GM21529 (cell line): ENCODE measurements around the gene KRTAP10-7.
"Not testable (repeated sequence)": the region's sequence is repeated elsewhere in the genome, so short reads cannot be mapped to it uniquely, and the experiment has no call there.

Source experiments
- ATAC-seq: cut with Tn5 transposase; IDR thresholded peaks from one replicate; pipeline ENCODE4 v1.9.1; 2021; ENCODE audit not compliant: unreplicated experiment

The KRTAP10-7 gene

DNA sequence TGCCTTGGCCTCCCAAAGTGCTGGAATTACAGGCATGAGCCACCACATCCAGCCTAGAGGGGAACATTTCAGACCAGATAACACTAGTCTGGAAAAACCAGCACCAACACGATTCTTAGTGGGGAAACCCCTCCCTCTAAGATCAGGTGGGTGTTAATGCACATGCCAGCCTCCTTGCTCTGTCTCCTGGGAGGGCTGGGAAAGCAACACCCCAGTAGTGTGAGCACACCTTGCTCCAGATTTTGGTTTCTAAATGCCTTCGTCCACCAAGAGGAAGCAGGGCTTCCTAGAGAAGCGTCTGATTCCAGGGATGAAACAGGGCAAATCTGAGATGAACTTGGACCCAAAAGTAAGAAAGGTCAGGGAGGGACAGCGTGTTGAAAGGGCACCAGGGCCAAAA, 29.1 kb upstream of the KRTAP10-7 start:
- no peak for ATAC-seq

- no peak for ATAC-seq
Measured at GRCh38 chr21:44571844-44572782, 28.3 kb upstream of the KRTAP10-7 start.

DNA sequence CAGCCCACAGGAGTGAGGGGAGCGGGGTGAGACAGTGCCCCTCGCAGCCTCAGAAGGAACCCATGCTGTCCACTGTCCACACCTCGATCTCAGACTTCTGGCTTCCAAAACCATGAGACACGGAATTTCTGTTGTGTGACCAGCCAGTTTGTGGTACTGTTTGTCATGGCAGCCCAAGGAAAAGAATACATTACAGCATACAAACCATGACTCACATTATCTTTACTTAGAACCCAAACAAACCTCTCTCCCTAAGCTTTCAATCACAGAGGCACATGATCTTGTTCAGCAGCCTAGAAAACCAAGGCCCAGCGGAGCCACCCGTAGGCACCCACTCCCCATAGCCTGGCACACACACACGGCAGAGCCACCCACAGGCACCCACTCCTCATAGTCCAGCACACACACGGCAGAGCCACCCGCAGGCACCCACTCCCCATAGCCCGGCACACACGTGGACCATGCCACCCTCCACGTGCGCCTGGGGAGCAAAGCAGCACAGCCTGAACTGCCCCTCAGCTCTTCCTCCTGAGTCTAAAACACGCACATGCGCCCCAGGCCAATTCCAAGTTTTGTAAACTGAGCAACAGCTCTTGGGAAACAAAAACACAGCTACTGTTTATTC, 27.3 kb upstream of the KRTAP10-7 start:
- ATAC-seq, result no peak

DNA sequence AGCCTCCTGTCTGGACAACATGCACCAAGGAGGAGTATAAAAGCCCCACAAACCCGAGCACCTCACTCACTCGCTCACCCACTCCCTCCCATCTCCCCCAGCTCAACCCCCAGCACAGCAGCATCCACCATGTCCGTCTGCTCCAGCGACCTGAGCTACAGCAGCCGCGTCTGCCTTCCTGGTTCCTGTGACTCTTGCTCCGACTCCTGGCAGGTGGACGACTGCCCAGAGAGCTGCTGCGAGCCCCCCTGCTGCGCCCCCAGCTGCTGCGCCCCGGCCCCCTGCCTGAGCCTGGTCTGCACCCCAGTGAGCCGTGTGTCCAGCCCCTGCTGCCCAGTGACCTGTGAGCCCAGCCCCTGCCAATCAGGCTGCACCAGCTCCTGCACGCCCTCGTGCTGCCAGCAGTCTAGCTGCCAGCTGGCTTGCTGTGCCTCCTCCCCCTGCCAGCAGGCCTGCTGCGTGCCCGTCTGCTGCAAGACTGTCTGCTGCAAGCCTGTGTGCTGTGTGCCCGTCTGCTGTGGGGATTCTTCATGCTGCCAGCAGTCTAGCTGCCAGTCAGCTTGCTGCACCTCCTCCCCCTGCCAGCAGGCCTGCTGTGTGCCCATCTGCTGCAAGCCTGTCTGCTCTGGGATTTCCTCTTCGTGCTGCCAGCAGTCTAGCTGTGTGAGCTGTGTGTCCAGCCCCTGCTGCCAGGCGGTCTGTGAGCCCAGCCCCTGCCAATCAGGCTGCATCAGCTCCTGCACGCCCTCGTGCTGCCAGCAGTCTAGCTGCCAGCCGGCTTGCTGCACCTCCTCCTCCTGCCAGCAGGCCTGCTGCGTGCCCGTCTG, 26.6 kb upstream of the KRTAP10-7 start, which contains the start of gene KRTAP10-4:
KRTAP10-4 (plus strand) TSS at position 100 of the 827 bp plus-strand sequence; CDS start at position 130, 30 bp downstream.
- not testable (repeated sequence) for ATAC-seq

- no peak for ATAC-seq
Measured at GRCh38 chr21:44574457-44575306, 25.7 kb upstream of the KRTAP10-7 start.

DNA sequence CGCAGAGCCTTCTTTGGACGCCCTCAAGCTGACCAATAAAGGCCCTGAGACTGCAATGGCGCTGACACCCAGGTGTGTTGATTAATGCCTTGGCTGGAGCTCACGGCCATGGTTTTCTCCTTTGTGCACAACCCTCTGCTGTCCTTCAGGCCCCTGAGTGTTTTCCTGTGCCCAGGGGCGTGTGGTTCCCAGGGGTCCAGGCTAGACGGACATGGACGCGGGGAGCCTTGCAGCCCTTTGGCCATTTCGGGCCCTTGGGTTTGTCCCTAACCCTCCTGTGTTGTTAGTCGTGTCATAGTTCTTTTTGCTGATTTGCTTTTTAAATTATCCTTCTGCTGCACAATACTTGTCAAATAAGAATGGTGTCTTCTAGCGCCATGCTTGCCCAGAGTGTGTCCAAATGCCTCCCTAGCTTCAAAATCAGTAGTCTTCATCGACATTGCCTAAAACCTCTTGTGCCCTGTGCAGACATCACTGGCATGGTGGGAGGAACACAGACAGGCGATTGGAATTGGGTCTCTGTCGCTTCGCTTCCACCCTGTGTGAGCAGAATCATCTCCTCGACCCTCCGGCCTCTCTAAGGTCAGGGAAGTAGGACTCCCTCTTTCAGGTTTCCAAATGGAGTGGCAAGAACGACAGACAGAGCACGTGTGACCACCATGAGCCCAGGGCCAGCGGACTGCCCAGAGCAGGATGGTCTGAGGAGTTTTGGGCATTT, 24.9 kb upstream of the KRTAP10-7 start:
- no peak for ATAC-seq

DNA sequence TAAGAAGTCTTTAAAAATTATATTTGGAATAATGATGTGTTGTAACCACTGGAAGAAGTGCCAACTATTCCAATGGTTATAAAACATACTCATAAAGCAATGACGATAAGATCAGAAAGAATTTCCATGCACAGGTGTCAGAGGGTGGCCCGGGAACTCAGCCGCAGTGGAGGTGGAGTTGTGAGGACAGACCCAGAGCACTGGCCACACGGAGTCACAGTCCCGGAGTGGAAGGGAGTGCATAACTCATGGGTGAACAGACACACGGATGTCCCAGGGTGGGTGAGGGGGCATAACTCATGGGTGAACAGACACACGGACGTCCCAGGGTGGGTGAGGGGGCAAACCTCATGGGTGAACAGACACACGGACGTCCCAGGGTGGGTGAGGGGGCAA, 24.4 kb upstream of the KRTAP10-7 start:
- ATAC-seq, result no peak

GRCh38 chr21:44578371-44579055, 21.9 kb upstream of the KRTAP10-7 start:
- no peak for ATAC-seq

DNA sequence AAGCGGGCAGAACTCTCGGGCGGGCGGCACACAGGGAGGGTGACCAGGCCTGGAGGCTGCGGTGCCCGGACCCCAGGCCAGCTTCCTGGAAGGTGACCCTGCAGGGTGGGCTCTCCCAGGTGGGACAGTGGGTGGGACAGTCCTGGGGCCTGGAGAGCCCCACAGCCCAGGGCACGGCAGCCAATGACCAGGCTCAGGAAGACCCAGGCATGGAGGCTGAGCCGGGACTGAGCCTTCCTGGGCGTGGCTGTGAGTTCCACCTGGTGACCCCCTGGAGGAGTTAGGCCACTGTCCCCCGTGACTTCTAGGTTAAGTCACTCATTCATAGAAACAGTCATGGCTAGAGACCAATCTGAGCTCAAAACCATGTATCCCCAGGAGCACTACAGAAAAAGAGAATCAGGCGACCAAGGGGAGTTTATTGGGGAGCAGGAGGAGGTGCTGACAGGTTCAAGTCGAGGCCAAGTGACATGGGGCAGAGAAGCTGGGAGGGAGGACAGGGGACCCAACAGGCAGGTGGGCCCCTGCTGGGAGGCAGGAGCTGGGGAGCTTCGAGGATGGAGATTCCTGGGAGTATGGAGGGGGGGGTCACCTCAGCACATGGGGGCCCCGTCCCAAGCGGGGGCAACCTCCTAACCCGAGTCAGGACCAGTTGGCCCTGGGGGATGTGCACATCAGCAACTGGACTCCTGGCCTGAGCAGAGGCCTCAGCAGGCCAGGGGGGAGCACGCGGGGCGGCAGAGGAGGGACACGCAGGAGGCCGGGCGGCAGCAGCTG, 21.2 kb upstream of the KRTAP10-7 start:
- no peak for ATAC-seq

- no peak for ATAC-seq
Measured at GRCh38 chr21:44579833-44580144, 20.6 kb upstream of the KRTAP10-7 start.

GRCh38 chr21:44580231-44580821, 20.1 kb upstream of the KRTAP10-7 start, which contains the start of gene KRTAP10-5:
Gene KRTAP10-5 (minus strand): TSS chr21:44580604. CDS start chr21:44580578, 26 bp downstream.
- ATAC-seq, result not testable (repeated sequence)

DNA sequence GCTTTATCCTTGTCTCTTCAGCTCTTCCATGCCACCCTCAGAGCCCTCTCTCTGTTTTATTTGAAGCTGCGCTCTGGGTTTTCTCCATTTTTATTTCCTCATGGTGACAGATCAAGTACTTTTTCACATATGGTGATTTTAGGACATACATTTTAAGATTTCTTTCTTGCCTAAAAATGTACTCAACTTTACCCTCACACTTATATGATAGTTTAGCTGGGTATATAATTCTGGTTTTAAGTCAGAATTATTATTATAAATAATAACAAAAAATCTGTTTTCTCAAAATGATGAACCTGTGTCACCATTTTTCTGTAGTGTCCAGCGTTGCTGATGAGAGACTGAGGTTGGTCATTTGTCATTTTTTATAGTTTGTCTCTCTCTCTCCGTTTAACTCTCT, 19.2 kb upstream of the KRTAP10-7 start:
- no peak for ATAC-seq

DNA sequence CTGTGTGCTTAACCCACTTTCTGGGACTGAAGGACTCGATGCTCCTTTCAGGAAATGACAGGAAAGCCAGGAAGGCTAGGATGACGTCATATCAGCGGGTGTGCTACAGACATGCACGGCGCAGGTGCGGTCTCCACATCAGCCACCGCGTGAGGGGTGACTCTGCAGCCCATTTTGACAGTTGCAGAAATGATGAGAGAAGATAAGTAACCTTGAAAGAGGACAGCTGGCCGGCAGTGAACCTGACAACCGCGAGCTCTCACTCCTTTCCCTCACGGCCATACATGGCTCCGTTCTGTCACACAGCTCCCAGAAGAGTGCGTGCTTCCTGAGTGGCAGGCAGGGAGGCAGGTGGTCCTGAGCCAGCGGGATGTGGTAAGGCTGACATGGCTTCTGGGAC, 18.3 kb upstream of the KRTAP10-7 start:
- ATAC-seq, result no peak

DNA sequence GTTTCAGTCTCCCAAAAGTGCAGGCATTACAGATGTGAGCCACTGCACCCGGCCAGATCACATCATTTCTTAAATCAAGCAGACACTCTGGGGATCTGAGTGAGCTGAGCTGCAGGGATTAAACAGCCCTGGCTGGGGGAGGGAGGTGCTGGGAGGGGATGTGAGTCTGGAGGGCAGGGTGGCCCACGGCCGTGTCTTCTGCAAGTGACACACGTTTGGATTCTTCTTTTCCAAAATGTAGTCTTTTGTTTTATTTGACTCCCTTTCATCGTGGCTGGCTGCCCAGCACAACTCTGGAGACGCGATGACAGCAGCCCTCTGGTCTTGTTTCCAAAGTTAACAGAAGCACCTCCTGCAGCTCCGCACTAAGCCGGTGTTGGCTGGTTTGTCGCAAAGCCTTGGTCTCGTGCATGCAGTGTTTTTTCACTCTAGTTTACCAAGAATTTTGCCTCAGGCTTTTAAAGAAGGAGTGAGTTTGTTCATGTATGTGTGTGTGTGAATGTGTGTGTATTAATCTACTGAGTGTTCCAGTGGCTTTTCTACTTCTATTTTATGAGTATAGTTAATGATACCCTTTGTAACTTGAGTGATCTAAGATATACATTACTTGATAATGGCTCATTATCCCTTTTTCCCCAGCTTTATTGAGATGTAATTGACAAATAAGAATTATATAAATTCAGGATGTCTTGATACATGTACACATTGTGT, 17.2 kb upstream of the KRTAP10-7 start:
- ATAC-seq, result no peak

- ATAC-seq, result no peak
Measured at GRCh38 chr21:44583800-44584147, 16.6 kb upstream of the KRTAP10-7 start.

- ATAC-seq, result no peak
Measured at GRCh38 chr21:44585892-44586291, 14.5 kb upstream of the KRTAP10-7 start.

DNA sequence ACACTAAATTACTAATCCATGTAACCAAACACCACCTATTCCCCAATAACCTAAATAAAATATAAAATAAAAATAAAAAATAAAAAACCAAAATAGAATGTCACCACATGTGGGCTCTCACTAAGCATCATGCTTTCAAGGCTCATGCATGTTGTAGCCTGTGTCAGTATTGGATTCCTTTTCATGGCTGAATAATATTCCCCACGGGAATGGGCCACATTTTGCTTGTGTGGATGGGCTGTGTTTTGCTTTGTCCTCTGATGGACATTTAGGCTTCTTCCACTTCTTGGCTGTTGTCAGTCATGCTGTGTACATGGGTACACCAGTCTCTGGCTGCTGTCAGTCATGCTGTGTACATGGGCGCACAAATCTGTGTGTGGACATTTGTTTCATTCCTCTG, 11.3 kb upstream of the KRTAP10-7 start:
- ATAC-seq, result no peak
